GM19468 (cell line): Measurements from ENCODE around the gene C14orf180.

Experiments used
- ATAC-seq: cut with Tn5 transposase; IDR thresholded peaks from one replicate; pipeline ENCODE4 v1.9.1; 2021; ENCODE audit warnings: mild to moderate bottlenecking, moderate library complexity, moderate number of reproducible peaks; ENCODE audit not compliant: unreplicated experiment; ENCODE audit errors: extremely low read depth

The C14orf180 gene

GRCh38 chr14:104559804-104560585, 19.6 kb upstream of the C14orf180 start:
- ATAC-seq = no peak

- ATAC-seq = no peak
These were observed 19.0 kb upstream of the C14orf180 start for GRCh38 chr14:104560586-104560945.

- no peak for ATAC-seq
These were observed 18.4 kb upstream of the C14orf180 start for GRCh38 chr14:104561124-104561557.

- ATAC-seq = no peak
These were observed 17.7 kb upstream of the C14orf180 start for GRCh38 chr14:104561632-104562495.

- no peak for ATAC-seq
These were observed 17.0 kb upstream of the C14orf180 start for GRCh38 chr14:104562606-104563005.

GRCh38 chr14:104563191-104563741, 16.3 kb upstream of the C14orf180 start:
- no peak for ATAC-seq

GRCh38 chr14:104563742-104564615, 15.6 kb upstream of the C14orf180 start:
- no peak for ATAC-seq

GRCh38 chr14:104564744-104565679, 14.6 kb upstream of the C14orf180 start:
- no peak for ATAC-seq

GRCh38 chr14:104567141-104567956, 12.2 kb upstream of the C14orf180 start:
- no peak for ATAC-seq

- no peak for ATAC-seq
These were observed 11.7 kb upstream of the C14orf180 start for GRCh38 chr14:104567957-104568225.

- no peak for ATAC-seq
These were observed 10.9 kb upstream of the C14orf180 start for GRCh38 chr14:104568620-104569019.

GRCh38 chr14:104569435-104569834, 10.1 kb upstream of the C14orf180 start:
- ATAC-seq = no peak

- ATAC-seq = no peak
These were observed 8.3 kb upstream of the C14orf180 start for GRCh38 chr14:104571246-104571645.

- no peak for ATAC-seq
These were observed 7.4 kb upstream of the C14orf180 start for GRCh38 chr14:104572024-104572626.

- ATAC-seq = no peak
These were observed 6.9 kb upstream of the C14orf180 start for GRCh38 chr14:104572668-104573067.

GRCh38 chr14:104573930-104574329, 5.6 kb upstream of the C14orf180 start:
- ATAC-seq = no peak

GRCh38 chr14:104574536-104574935, 5.0 kb upstream of the C14orf180 start:
- no peak for ATAC-seq

GRCh38 chr14:104574978-104575583, 4.5 kb upstream of the C14orf180 start:
- ATAC-seq = no peak
